HEK293 (cell line): Measurements from ENCODE around the gene IFT27.

Source experiments
- BCL6B ChIP-seq: fragments of 450-650 bp; formaldehyde crosslinking; IDR thresholded peaks from 2 replicates; pipeline ENCODE4 v1.5.1; 2017; ENCODE audit warnings: missing biosample characterization, missing genetic modification characterization
- CTCF ChIP-seq: fragments of 450-650 bp; formaldehyde crosslinking; IDR thresholded peaks from 2 replicates; pipeline ENCODE4 v1.5.1; 2016; ENCODE audit warnings: missing biosample characterization, missing genetic modification characterization
- YY2 ChIP-seq: fragments of 450-650 bp; formaldehyde crosslinking; IDR thresholded peaks from 2 replicates; pipeline ENCODE4 v1.5.1; 2016; ENCODE audit warnings: missing biosample characterization, missing genetic modification characterization
- ZNF274 ChIP-seq, 2 experiments: fragments of 200-500 bp in 1 of 2; fragments of 450-650 bp in 1 of 2; sonication (Bioruptor generic) in 1 of 2; formaldehyde crosslinking in 1 of 2; IDR thresholded peaks; 2 replicates each; pipeline versions ENCODE4 v1.5.1 to v1.6.1; 2014 to 2016; ENCODE audit warnings: borderline replicate concordance in 1 of 2, inconsistent platforms in 1 of 2, low read length in 1 of 2, missing biosample characterization in 1 of 2, missing genetic modification characterization in 1 of 2
- ZNF350 ChIP-seq: fragments of 450-650 bp; formaldehyde crosslinking; IDR thresholded peaks from 2 replicates; pipeline ENCODE4 v1.5.0; 2017; ENCODE audit warnings: missing biosample characterization, mild to moderate bottlenecking, missing genetic modification characterization
- ZNF501 ChIP-seq: fragments of 450-650 bp; formaldehyde crosslinking; IDR thresholded peaks from 2 replicates; pipeline ENCODE4 v1.5.1; 2016; ENCODE audit warnings: missing biosample characterization, missing genetic modification characterization
- ZNF660 ChIP-seq: fragments of 450-650 bp; IDR thresholded peaks from 2 replicates; pipeline ENCODE4 v1.5.1; 2018; ENCODE audit warnings: missing biosample characterization, mild to moderate bottlenecking, missing genetic modification characterization
- ZNF707 ChIP-seq: fragments of 450-650 bp; formaldehyde crosslinking; IDR thresholded peaks from 2 replicates; pipeline ENCODE4 v1.5.1; 2016; ENCODE audit warnings: missing biosample characterization, missing genetic modification characterization
- ZNF747 ChIP-seq: fragments of 450-650 bp; formaldehyde crosslinking; IDR thresholded peaks from 2 replicates; pipeline ENCODE4 v1.5.1; 2016; ENCODE audit warnings: missing biosample characterization, missing genetic modification characterization
- ZNF777 ChIP-seq: fragments of 450-650 bp; formaldehyde crosslinking; IDR thresholded peaks from 2 replicates; pipeline ENCODE4 v1.5.1; 2017; ENCODE audit warnings: missing biosample characterization, missing genetic modification characterization, borderline replicate concordance
- ZNF843 ChIP-seq: fragments of 450-650 bp; formaldehyde crosslinking; IDR thresholded peaks from 2 replicates; pipeline ENCODE4 v1.5.1; 2016; ENCODE audit warnings: missing biosample characterization, missing genetic modification characterization
- TF ChIP-seq, protein P1 (sequence below): fragments of 450-650 bp; formaldehyde crosslinking; IDR thresholded peaks from 2 replicates; pipeline ENCODE4 v1.5.1; 2016; ENCODE audit warnings: missing biosample characterization, missing genetic modification characterization, low read depth

DNA sequence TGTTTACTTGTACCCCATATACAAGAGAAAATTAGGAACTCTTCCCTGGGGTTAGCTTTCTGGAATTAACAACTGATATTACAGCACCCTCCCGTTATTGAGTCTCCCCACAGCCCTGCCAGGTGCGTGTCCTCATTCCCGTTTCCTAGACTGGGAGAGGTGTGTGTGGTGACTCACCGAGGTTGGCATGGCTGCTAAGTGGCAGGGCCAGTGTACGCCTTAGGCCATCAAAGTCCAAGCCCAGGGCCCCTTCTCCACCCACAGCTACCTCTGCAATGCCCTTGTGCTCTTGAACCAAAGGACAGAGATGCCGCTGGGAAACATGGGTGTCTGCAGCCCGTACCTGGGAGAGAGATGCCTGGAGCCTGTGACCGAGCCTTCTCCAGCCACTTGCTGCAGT, 12.3 kb downstream of the IFT27 start:
- TF ChIP-seq CTCF (tag by site-specific recombination) = no peak
- TF ChIP-seq ZNF777 (tag by site-specific recombination) = no peak
- no peak for TF ChIP-seq ZNF747 (tag by site-specific recombination)
- TF ChIP-seq, protein P1, sequence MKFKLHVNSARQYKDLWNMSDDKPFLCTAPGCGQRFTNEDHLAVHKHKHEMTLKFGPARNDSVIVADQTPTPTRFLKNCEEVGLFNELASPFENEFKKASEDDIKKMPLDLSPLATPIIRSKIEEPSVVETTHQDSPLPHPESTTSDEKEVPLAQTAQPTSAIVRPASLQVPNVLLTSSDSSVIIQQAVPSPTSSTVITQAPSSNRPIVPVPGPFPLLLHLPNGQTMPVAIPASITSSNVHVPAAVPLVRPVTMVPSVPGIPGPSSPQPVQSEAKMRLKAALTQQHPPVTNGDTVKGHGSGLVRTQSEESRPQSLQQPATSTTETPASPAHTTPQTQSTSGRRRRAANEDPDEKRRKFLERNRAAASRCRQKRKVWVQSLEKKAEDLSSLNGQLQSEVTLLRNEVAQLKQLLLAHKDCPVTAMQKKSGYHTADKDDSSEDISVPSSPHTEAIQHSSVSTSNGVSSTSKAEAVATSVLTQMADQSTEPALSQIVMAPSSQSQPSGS (tag by site-specific recombination) = no peak
- no peak for TF ChIP-seq ZNF274 (IDR thresholded peaks at IDR 0.05; ENCODE audit: low read length)
- no peak for TF ChIP-seq ZNF274 (tag by site-specific recombination; IDR thresholded peaks at IDR 0.05; ENCODE audit: borderline replicate concordance)
- TF ChIP-seq ZNF350 (tag by site-specific recombination) = no peak
- no peak for TF ChIP-seq BCL6B
- no peak for TF ChIP-seq ZNF707
- no peak for TF ChIP-seq ZNF501 (tag by site-specific recombination)
- no peak for TF ChIP-seq ZNF843 (tag by site-specific recombination)
- no peak for TF ChIP-seq ZNF660 (tag by site-specific recombination)
- TF ChIP-seq YY2 (tag by site-specific recombination) = no peak
